Lower leg skin (tissue), 3 donors: Measurements from ENCODE around the gene AAGAB.
"Not testable (repeated sequence)": the region's sequence is repeated elsewhere in the genome, so short reads cannot be mapped to it uniquely, and the experiment has no call there.

Experiments
- POLR2A ChIP-seq, 2 donors: fragments of 450-650 bp; IDR thresholded peaks; one replicate each; pipeline ENCODE4 v1.6.1; 2016 to 2017; ENCODE audit warnings: antibody characterized with exemption in 2 of 2, mild to moderate bottlenecking in 1 of 2, moderate library complexity in 1 of 2
- TF ChIP-seq, protein P1 (sequence below), 3 donors: fragments of 450-650 bp; IDR thresholded peaks; one replicate each; pipeline ENCODE4 v1.5.1; 2016; ENCODE audit warnings: antibody characterized with exemption in 3 of 3, mild to moderate bottlenecking in 3 of 3, moderate library complexity in 2 of 3

DNA sequence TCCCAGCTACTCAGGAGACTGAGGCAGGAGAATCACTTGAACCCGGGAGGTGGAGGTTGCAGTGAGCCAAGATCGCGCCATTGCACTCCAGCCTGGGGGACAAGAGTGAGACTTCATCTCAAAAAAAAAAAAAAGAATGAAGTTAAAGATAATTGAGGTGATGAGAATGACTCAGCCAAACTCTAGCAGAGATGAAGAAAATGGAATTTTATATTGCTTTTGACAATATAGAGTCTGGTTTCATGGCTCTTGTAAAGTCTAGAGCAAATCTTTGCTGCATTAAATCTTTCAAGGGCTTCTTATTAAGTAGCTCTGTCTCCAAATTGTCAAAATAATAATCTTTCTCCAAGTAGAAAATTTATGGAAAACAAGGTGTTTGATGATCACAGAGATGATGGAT lies 4.0 kb upstream of the AAGAB start:
- TF ChIP-seq, protein P1, sequence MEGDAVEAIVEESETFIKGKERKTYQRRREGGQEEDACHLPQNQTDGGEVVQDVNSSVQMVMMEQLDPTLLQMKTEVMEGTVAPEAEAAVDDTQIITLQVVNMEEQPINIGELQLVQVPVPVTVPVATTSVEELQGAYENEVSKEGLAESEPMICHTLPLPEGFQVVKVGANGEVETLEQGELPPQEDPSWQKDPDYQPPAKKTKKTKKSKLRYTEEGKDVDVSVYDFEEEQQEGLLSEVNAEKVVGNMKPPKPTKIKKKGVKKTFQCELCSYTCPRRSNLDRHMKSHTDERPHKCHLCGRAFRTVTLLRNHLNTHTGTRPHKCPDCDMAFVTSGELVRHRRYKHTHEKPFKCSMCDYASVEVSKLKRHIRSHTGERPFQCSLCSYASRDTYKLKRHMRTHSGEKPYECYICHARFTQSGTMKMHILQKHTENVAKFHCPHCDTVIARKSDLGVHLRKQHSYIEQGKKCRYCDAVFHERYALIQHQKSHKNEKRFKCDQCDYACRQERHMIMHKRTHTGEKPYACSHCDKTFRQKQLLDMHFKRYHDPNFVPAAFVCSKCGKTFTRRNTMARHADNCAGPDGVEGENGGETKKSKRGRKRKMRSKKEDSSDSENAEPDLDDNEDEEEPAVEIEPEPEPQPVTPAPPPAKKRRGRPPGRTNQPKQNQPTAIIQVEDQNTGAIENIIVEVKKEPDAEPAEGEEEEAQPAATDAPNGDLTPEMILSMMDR (IDR thresholded peaks at IDR 0.05), result not testable (repeated sequence)
- TF ChIP-seq POLR2A (IDR thresholded peaks at IDR 0.05), result not testable (repeated sequence)
